H1 (cell line): ENCODE results near the gene MGST2. TPM values are rescaled to one million over a fixed set of nuclear protein-coding genes. Genes with fewer than 3 reads are reported as not detected.

ENCODE experiments used
- CTCF ChIA-PET: fragments of 300-600 bp; sonication (Branson Sonifier 250); formaldehyde crosslinking; loops from one replicate; lab custom pipeline; 2021; ENCODE audit not compliant: partially characterized antibody; lab: Charles Lee
- POLR2A ChIA-PET: fragments of 300-600 bp; sonication (Branson Sonifier 250); formaldehyde crosslinking; loops from one replicate; lab custom pipeline; 2021; ENCODE audit warnings: inconsistent platforms; ENCODE audit not compliant: partially characterized antibody; lab: Charles Lee
- DNase-seq, 2 experiments: peaks; one replicate each; pipeline versions ENCODE4 v3.0.0 to v3.0.0-alpha.2; 2010 to 2022; ENCODE audit warnings: low spot score in 2 of 2, low read depth in 1 of 2, mixed read lengths in 1 of 2
- FAIRE-seq: peaks from 2 replicates; lab custom pipeline; 2011; peaks lifted over from hg19 to GRCh38; lab: Jason Lieb, UNC
- H2AFZ ChIP-seq: 2 replicates; pipeline ENCODE4 v1.8.1; 2012; ENCODE audit warnings: low read length, inconsistent platforms
- H2AK5ac ChIP-seq: 2 replicates; pipeline ENCODE4 v1.6.1; 2013; ENCODE audit warnings: low read depth, low read length
- H2BK120ac ChIP-seq: replicated peaks from 2 replicates; pipeline ENCODE3; 2013; ENCODE audit warnings: low read depth, low read length, inconsistent platforms
- H2BK12ac ChIP-seq: 2 replicates; pipeline ENCODE4 v1.6.1; 2013; ENCODE audit warnings: low read depth, low read length
- H2BK15ac ChIP-seq: 2 replicates; pipeline ENCODE4 v1.6.1; 2013; ENCODE audit warnings: low read length
- H2BK20ac ChIP-seq: 2 replicates; pipeline ENCODE4 v1.6.1; 2013; ENCODE audit warnings: low read length
- H2BK5ac ChIP-seq: 2 replicates; pipeline ENCODE4 v1.6.1; 2013; ENCODE audit warnings: low read depth, low read length
- H3K14ac ChIP-seq: 2 replicates; pipeline ENCODE4 v1.6.1; 2013; ENCODE audit warnings: inconsistent platforms; ENCODE audit not compliant: insufficient read length
- H3K18ac ChIP-seq: 2 replicates; pipeline ENCODE4 v1.6.1; 2013; ENCODE audit warnings: low read length; ENCODE audit errors: extremely low read depth
- H3K23ac ChIP-seq: 2 replicates; pipeline ENCODE4 v1.6.1; 2013; ENCODE audit warnings: inconsistent platforms; ENCODE audit not compliant: insufficient read length
- H3K23me2 ChIP-seq: 2 replicates; pipeline ENCODE4 v1.6.1; 2013; ENCODE audit warnings: low read depth, low read length
- H3K27ac ChIP-seq: 2 replicates; pipeline ENCODE4 v1.6.1; 2011; ENCODE audit warnings: low read depth, low read length, inconsistent platforms
- H3K27me3 ChIP-seq, 4 experiments: replicated peaks in 1 of 4; 1 replicate in 1 of 4; 2 replicates in 3 of 4; pipeline versions ENCODE4 v1.6.1 to v1.8.1; 2011 to 2013; ENCODE audit warnings: low read length in 3 of 4, mild to moderate bottlenecking in 3 of 4, inconsistent platforms in 2 of 4, mixed read lengths in 2 of 4, moderate library complexity in 1 of 4; ENCODE audit not compliant: control insufficient read depth in 3 of 4, insufficient read depth in 3 of 4; ENCODE audit errors: extremely low read depth in 1 of 4
- H3K36me3 ChIP-seq, 4 experiments: 2 replicates each; pipeline versions ENCODE4 v1.6.1 to v1.8.1; 2011 to 2013; ENCODE audit warnings: mild to moderate bottlenecking in 4 of 4, low read length in 3 of 4, moderate library complexity in 2 of 4, control low read depth in 1 of 4, inconsistent platforms in 1 of 4; ENCODE audit not compliant: insufficient read depth in 4 of 4, control insufficient read depth in 2 of 4
- H3K4ac ChIP-seq: replicated peaks from 2 replicates; pipeline ENCODE3; 2013; ENCODE audit warnings: low read length, low read depth, mixed read lengths, inconsistent platforms; ENCODE audit not compliant: insufficient read length
- H3K4me1 ChIP-seq, 4 experiments: replicated peaks in 1 of 4; 1 replicate in 1 of 4; 2 replicates in 3 of 4; pipeline versions ENCODE4 v1.6.1 to v1.8.1; 2011 to 2013; ENCODE audit warnings: low read length in 3 of 4, inconsistent platforms in 2 of 4, mixed read lengths in 1 of 4; ENCODE audit not compliant: insufficient read depth in 4 of 4, control insufficient read depth in 3 of 4
- H3K4me2 ChIP-seq, 2 experiments: 2 replicates each; pipeline versions ENCODE4 v1.6.1 to v1.8.1; 2011 to 2013; ENCODE audit warnings: low read depth in 2 of 2, low read length in 2 of 2, control low read depth in 1 of 2, inconsistent platforms in 1 of 2, mild to moderate bottlenecking in 1 of 2; ENCODE audit not compliant: insufficient read depth in 1 of 2
- H3K4me3 ChIP-seq, 4 experiments: fragments of 200-600, 300-600 bp in 1 of 4; sonication (generic), shearing (Covaris generic), sonication (Bioruptor Twin) in 1 of 4; 2 replicates each; pipeline versions ENCODE4 v1.5.1 to v1.8.1; 2011 to 2016; ENCODE audit warnings: low read length in 4 of 4, low read depth in 3 of 4, control low read depth in 2 of 4, inconsistent platforms in 2 of 4, mild to moderate bottlenecking in 2 of 4, mixed read lengths in 1 of 4, moderate library complexity in 1 of 4; ENCODE audit not compliant: insufficient read depth in 2 of 4; ENCODE audit errors: extremely low read depth in 1 of 4
- H3K56ac ChIP-seq: replicated peaks from 2 replicates; pipeline ENCODE3; 2013; ENCODE audit warnings: low read depth, mild to moderate bottlenecking, mixed read lengths, low read length, inconsistent platforms; ENCODE audit not compliant: insufficient read length
- H3K79me1 ChIP-seq: 2 replicates; pipeline ENCODE4 v1.6.1; 2013; ENCODE audit warnings: low read depth, low read length, control low read depth
- H3K79me2 ChIP-seq, 2 experiments: 2 replicates each; pipeline versions ENCODE4 v1.6.1 to v1.8.1; 2012 to 2013; ENCODE audit warnings: low read length in 2 of 2, mild to moderate bottlenecking in 2 of 2, inconsistent platforms in 1 of 2; ENCODE audit not compliant: insufficient read depth in 2 of 2, control insufficient read depth in 1 of 2
- H3K9ac ChIP-seq, 4 experiments: replicated peaks in 1 of 4; 1 replicate in 1 of 4; 2 replicates in 3 of 4; pipeline versions ENCODE4 v1.6.1 to v1.8.1; 2011 to 2013; ENCODE audit warnings: low read depth in 3 of 4, low read length in 3 of 4, control low read depth in 2 of 4, mild to moderate bottlenecking in 2 of 4, moderate library complexity in 2 of 4, inconsistent platforms in 1 of 4; ENCODE audit errors: extremely low read depth in 1 of 4
- H3K9me3 ChIP-seq, 2 experiments: 2 replicates each; pipeline versions ENCODE4 v1.6.1 to v1.8.1; 2012 to 2013; ENCODE audit warnings: mild to moderate bottlenecking in 2 of 2, moderate library complexity in 2 of 2, control low read depth in 1 of 2, inconsistent platforms in 1 of 2, low read depth in 1 of 2, low read length in 1 of 2, mixed read lengths in 1 of 2; ENCODE audit not compliant: insufficient read depth in 2 of 2
- H4K20me1 ChIP-seq, 2 experiments: replicated peaks in 1 of 2; 2 replicates each; pipeline versions ENCODE3 to v1.8.1; 2011 to 2013; ENCODE audit warnings: inconsistent platforms in 2 of 2, low read length in 2 of 2, mild to moderate bottlenecking in 1 of 2; ENCODE audit not compliant: insufficient read depth in 2 of 2, control insufficient read depth in 1 of 2
- H4K5ac ChIP-seq: 2 replicates; pipeline ENCODE4 v1.6.1; 2013; ENCODE audit warnings: low read length, low read depth, mixed read lengths, inconsistent platforms; ENCODE audit not compliant: insufficient read length
- H4K8ac ChIP-seq: 2 replicates; pipeline ENCODE4 v1.8.0; 2013; ENCODE audit warnings: mild to moderate bottlenecking, moderate library complexity, low read length, inconsistent platforms; ENCODE audit not compliant: insufficient read depth; ENCODE audit errors: extremely low read depth
- H4K91ac ChIP-seq: replicated peaks from 2 replicates; pipeline ENCODE3; 2013; ENCODE audit warnings: low read length, mixed read lengths, inconsistent platforms; ENCODE audit not compliant: insufficient read length
- BRCA1 ChIP-seq: IDR thresholded peaks from 2 replicates; pipeline ENCODE4 v1.6.1; 2012; ENCODE audit warnings: low read depth, low read length, improper control_type of control experiment
- GTF2F1 ChIP-seq: IDR thresholded peaks from 2 replicates; pipeline ENCODE4 v1.6.1; 2012; ENCODE audit warnings: low read depth, low read length, improper control_type of control experiment, borderline replicate concordance
- HDAC6 ChIP-seq: IDR thresholded peaks from one replicate; pipeline ENCODE4 v1.7.1; 2012; ENCODE audit warnings: low read depth, mild to moderate bottlenecking, inconsistent platforms, low read length, moderate library complexity
- POU5F1 ChIP-seq: IDR thresholded peaks from 2 replicates; pipeline ENCODE4 v1.6.1; 2011; ENCODE audit warnings: low read depth, mild to moderate bottlenecking, low read length, moderate library complexity
- SAP30 ChIP-seq: fragments of 300-600 bp; sonication (generic); IDR thresholded peaks from 2 replicates; pipeline ENCODE4 v1.7.1; 2012; ENCODE audit warnings: low read length, moderate library complexity, mild to moderate bottlenecking, inconsistent platforms; ENCODE audit not compliant: insufficient read depth, insufficient replicate concordance
- SRF ChIP-seq: IDR thresholded peaks from 2 replicates; pipeline ENCODE4 v1.6.1; 2011; ENCODE audit warnings: mild to moderate bottlenecking, low read depth, low read length, moderate library complexity
- TBP ChIP-seq: IDR thresholded peaks from 2 replicates; pipeline ENCODE4 v1.6.1; 2011; ENCODE audit warnings: low read depth, low read length, improper control_type of control experiment
- TEAD4 ChIP-seq: IDR thresholded peaks from 2 replicates; pipeline ENCODE4 v1.6.1; 2012; ENCODE audit warnings: low read depth, low read length, inconsistent platforms, mixed read lengths
- WGBS, 2 experiments: shearing (Covaris generic) in 1 of 2; methylation state at CpG; one replicate each; pipeline versions ENCODE4 v1.1.6 to v1.1.7; 2013 to 2015; ENCODE audit warnings: low lambda C conversion rate in 2 of 2, mixed read lengths in 2 of 2, inconsistent platforms in 1 of 2, low coverage in 1 of 2, missing lambda C conversion rate in 1 of 2; ENCODE audit not compliant: insufficient replicate concordance in 2 of 2, insufficient coverage in 1 of 2, insufficient read length in 1 of 2; ENCODE audit errors: extremely low coverage in 1 of 2, missing lambda C conversion rate in 1 of 2; 5-methylcytosine and 5-hydroxymethylcytosine counted together
- polyA plus RNA-seq, 7 experiments: library from polyadenylated mRNA; depleted of rRNA in 3 of 7; stranded (reverse) in 5 of 7; unstranded in 2 of 7; fragments of >200 nt in 5 of 7; fragments of 200-250 nt in 2 of 7; gene quantifications; 1 replicate in 5 of 7; 2 replicates in 1 of 7; 4 replicates in 1 of 7; pipeline versions ENCODE4 v1.2.1 to v1.2.3, GENCODE V29; 2011 to 2013; ENCODE audit warnings: missing spikeins in 2 of 7, mixed read lengths in 2 of 7
- total RNA-seq: library from RNA; stranded (reverse); fragmentation: NEBNext Ultra II Directional; extraction: Animal tissue kit (Norgen Biotek cat#: 25700); gene quantifications from 2 replicates; pipeline ENCODE4 v1.2.1, GENCODE V29; 2021
- TF ChIP-seq, protein P1 (sequence below): IDR thresholded peaks from 2 replicates; pipeline ENCODE4 v1.6.1; 2012; ENCODE audit warnings: inconsistent platforms

The MGST2 gene
- total and polyA plus RNA-seq, 2 of the 8 experiments (the other 6 are each of a cell fraction or from before 2014, with no cell fraction given): 8.0 to 13.6 TPM

DNA sequence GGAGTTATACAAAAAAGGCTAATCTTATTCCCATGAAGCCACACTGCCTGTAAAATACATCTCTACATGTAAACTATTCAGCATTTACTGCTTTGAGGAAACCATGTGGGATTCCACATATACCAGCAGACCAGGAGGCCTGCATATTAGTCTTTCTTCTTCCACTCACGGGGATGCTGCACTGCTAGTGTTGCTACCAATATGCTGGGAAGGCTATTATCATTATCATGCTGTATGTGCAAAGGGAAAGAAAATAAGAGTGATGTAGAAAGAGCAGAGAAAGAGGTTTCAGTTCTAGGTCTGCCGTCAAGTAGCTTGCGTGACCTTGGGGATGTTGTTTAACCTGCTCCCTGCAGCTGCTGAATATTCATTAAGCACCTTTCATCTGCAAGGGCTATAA is 61.0 kb downstream of the MGST2 start:
- Histone ChIP-seq H2BK15ac (no peak overlapping the region), H3K23me2 (no peaks in the 10 kb centered on the region), H2AK5ac (no peak overlapping the region), H3K27me3 (no peaks in the 10 kb centered on the region), H2BK12ac (no peak overlapping the region), H2BK120ac (no peak overlapping the region), H3K79me2 (no peaks in the 10 kb centered on the region), H3K4ac (no peak overlapping the region), H3K9me3 (no peaks in the 10 kb centered on the region), H3K23ac (no peak overlapping the region), H3K36me3 (no peaks in the 10 kb centered on the region), H3K4me3 (no peak overlapping the region), H4K20me1 (no peaks in the 10 kb centered on the region), H2BK20ac (no peak overlapping the region), H4K5ac (no peak overlapping the region), H3K79me1 (no peaks in the 10 kb centered on the region), H3K4me2 (no peak overlapping the region), H3K4me1 (no peaks in the 10 kb centered on the region), H4K8ac (no peak overlapping the region), H2BK5ac (no peak overlapping the region), H3K27ac (no peak overlapping the region), H4K91ac (no peak overlapping the region), H3K14ac (no peak overlapping the region), H3K18ac (no peak overlapping the region), H2AFZ (no peak overlapping the region), H3K9ac (no peak overlapping the region), H3K56ac (no peak overlapping the region)
- DNase-seq (no peak), FAIRE-seq (no peak)
- ChIA-PET CTCF (no interaction called here), POLR2A (no interaction called here)
- TF ChIP-seq, protein P1, sequence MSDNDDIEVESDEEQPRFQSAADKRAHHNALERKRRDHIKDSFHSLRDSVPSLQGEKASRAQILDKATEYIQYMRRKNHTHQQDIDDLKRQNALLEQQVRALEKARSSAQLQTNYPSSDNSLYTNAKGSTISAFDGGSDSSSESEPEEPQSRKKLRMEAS: no peak
- TF ChIP-seq POU5F1 (no peak), TBP (no peak), HDAC6 (no peak), TEAD4 (no peak), BRCA1 (no peak), SRF (no peak), GTF2F1 (no peak), SAP30 (no peak)
- 80% methylated on average over 3 of the region's 3 CpGs; no CpG with 5 or more reads in 1 of the 2 experiments for WGBS, 2 experiments
